K562 (cell line): ENCODE data around the gene OR11A1. TPM values are rescaled to one million over a fixed set of nuclear protein-coding genes. Genes with fewer than 3 reads are reported as not detected.

Experiments
- ATAC-seq: fragments of 200-7000 bp; cut with Tn5 transposase; 3 replicates; pipeline ENCODE4 v1.9.1; 2020; ENCODE audit warnings: moderate library complexity
- BruUV-seq: library from RNA; stranded (reverse); fragments of 400-500 nt; replicated peaks from 2 replicates; lab custom pipeline; 2021; lab: Mats Ljungman, UMichigan
- CTCF ChIA-PET: fragments of 300-600 bp; formaldehyde crosslinking; extraction: SDS; loops from one replicate; lab custom pipeline; 2021; ENCODE audit warnings: low intra/inter-chr PET ratio; lab: Yijun Ruan, JAX
- POLR2A ChIA-PET: fragments of 300-600, 350-650 bp; sonication (Branson Sonifier 250); formaldehyde crosslinking; extraction: SDS; loops from one replicate; lab custom pipeline; 2021; ENCODE audit warnings: antibody characterized with exemption, inconsistent platforms; lab: Yijun Ruan, JAX
- DNase-seq, 4 experiments: peaks; one replicate each; pipeline versions ENCODE4 v3.0.0 to v3.0.0-alpha.2; 2011 to 2018; ENCODE audit warnings: low spot score in 3 of 4, mixed read lengths in 3 of 4; ENCODE audit errors: extremely low read depth in 1 of 4
- FAIRE-seq: peaks from 2 replicates; lab custom pipeline; 2011; peaks lifted over from hg19 to GRCh38; lab: Jason Lieb, UNC
- H2AFZ ChIP-seq: 2 replicates; pipeline ENCODE4 v1.6.0; 2011; ENCODE audit warnings: low read depth, low read length, control low read depth, inconsistent platforms
- H3K27ac ChIP-seq: fragments of 200-600 bp; 3 replicates; pipeline ENCODE4 v1.8.0; 2011; ENCODE audit warnings: low read depth, mild to moderate bottlenecking, control low read depth, inconsistent platforms, low read length, moderate library complexity, mixed read lengths; ENCODE audit errors: extremely low read depth
- H3K27me3 ChIP-seq, 2 experiments: fragments of 300-600 bp in 1 of 2; 2 replicates in 1 of 2; 3 replicates in 1 of 2; pipeline versions ENCODE4 v1.6.0 to v1.8.0; 2011; ENCODE audit warnings: inconsistent platforms in 2 of 2, low read length in 2 of 2, mild to moderate bottlenecking in 1 of 2, mixed read lengths in 1 of 2, moderate library complexity in 1 of 2; ENCODE audit not compliant: control insufficient read depth in 2 of 2, insufficient read depth in 2 of 2
- H3K36me3 ChIP-seq: fragments of 300-600 bp; 3 replicates; pipeline ENCODE4 v1.8.0; 2011; ENCODE audit warnings: mild to moderate bottlenecking, low read length, inconsistent platforms; ENCODE audit not compliant: control insufficient read depth, insufficient read depth
- H3K4me1 ChIP-seq, 2 experiments: fragments of 200-600 bp in 1 of 2; replicated peaks in 1 of 2; 2 replicates in 1 of 2; 3 replicates in 1 of 2; pipeline versions ENCODE4 v1.5.1 to v1.8.0; 2011; ENCODE audit warnings: inconsistent platforms in 2 of 2, low read length in 2 of 2, mild to moderate bottlenecking in 1 of 2, mixed read lengths in 1 of 2, moderate library complexity in 1 of 2; ENCODE audit not compliant: control insufficient read depth in 2 of 2, insufficient read depth in 2 of 2
- H3K4me2 ChIP-seq: 2 replicates; pipeline ENCODE4 v1.6.1; 2011; ENCODE audit warnings: low read length, control low read depth, inconsistent platforms, mixed read lengths; ENCODE audit not compliant: insufficient read depth
- H3K4me3 ChIP-seq: fragments of 200-600 bp; sonication (generic), shearing (Covaris generic); 2 replicates; pipeline ENCODE4 v1.5.1; 2016; ENCODE audit warnings: control low read depth, inconsistent platforms
- H3K79me2 ChIP-seq: fragments of 200-600 bp; 3 replicates; pipeline ENCODE4 v1.8.0; 2011; ENCODE audit warnings: low read length, inconsistent platforms; ENCODE audit not compliant: control insufficient read depth, insufficient read depth
- H3K9ac ChIP-seq, 2 experiments: 2 replicates each; pipeline versions ENCODE4 v1.6.0 to v1.6.1; 2011; ENCODE audit warnings: low read depth in 2 of 2, low read length in 2 of 2, control low read depth in 1 of 2, inconsistent platforms in 1 of 2, mild to moderate bottlenecking in 1 of 2, mixed read lengths in 1 of 2; ENCODE audit not compliant: insufficient read depth in 1 of 2
- H3K9me1 ChIP-seq: one replicate; pipeline ENCODE4 v1.6.0; 2011; ENCODE audit warnings: inconsistent platforms, mild to moderate bottlenecking, low read length, moderate library complexity; ENCODE audit not compliant: control insufficient read depth, insufficient read depth
- H3K9me3 ChIP-seq: replicated peaks from 2 replicates; pipeline ENCODE4 v1.5.1; 2011; ENCODE audit warnings: low read depth, low read length, inconsistent platforms; ENCODE audit not compliant: control insufficient read depth, insufficient read depth
- H4K20me1 ChIP-seq: replicated peaks from 2 replicates; pipeline ENCODE4 v1.6.1; 2011; ENCODE audit warnings: low read length, inconsistent platforms, mixed read lengths; ENCODE audit not compliant: control insufficient read depth, insufficient read depth
- CEBPB ChIP-seq: fragments of 450-650 bp; IDR thresholded peaks from 2 replicates; pipeline ENCODE4 v1.6.1; 2016; ENCODE audit warnings: missing genetic modification characterization, missing compliant biosample characterization
- CEBPG ChIP-seq, 3 experiments: fragments of 200-800 bp in 1 of 3; sonication (Bioruptor generic) in 1 of 3; sonication (generic) in 1 of 3; formaldehyde crosslinking in 1 of 3; IDR thresholded peaks in 2 of 3; conservative IDR thresholded peaks in 1 of 3; 2 replicates each; pipeline versions ENCODE4 v1.6.1 to v1.8.0; 2016 to 2022; ENCODE audit warnings: missing compliant biosample characterization in 2 of 3, missing genetic modification characterization in 2 of 3, mild to moderate bottlenecking in 1 of 3, missing genetic modification reagents in 1 of 3
- MTF1 ChIP-seq: fragments of 250-450 bp; sonication (Bioruptor Pico); IDR thresholded peaks from 2 replicates; pipeline ENCODE4 v1.9.0; 2021; ENCODE audit warnings: moderate library complexity, mild to moderate bottlenecking, inconsistent platforms, borderline replicate concordance
- WGBS: fragments of 100-300 bp; shearing (Covaris generic); methylation state at CpG from one replicate; pipeline ENCODE4 v1.1.6; 2016; ENCODE audit warnings: low coverage, mixed read lengths; ENCODE audit not compliant: insufficient coverage; ENCODE audit errors: missing lambda C conversion rate; 5-methylcytosine and 5-hydroxymethylcytosine counted together
- in situ Hi-C: fragments of 300-500 bp; cut with MboI; formaldehyde crosslinking; loops from 4 replicates; pipeline ENCODE4 v1.15.0; 2018; ENCODE audit warnings: inconsistent platforms, mixed read lengths
- intact Hi-C: fragments of 100-400 bp; cut with micrococcal nuclease; formaldehyde crosslinking; loops from 2 replicates; pipeline ENCODE4 v1.14.2; 2022
- polyA plus RNA-seq, 8 experiments: library from polyadenylated mRNA; depleted of rRNA in 4 of 8; stranded (reverse) in 5 of 8; unstranded in 3 of 8; fragments of >200 nt; fragmentation: Nextera tagmentation in 2 of 8; fragmentation: Illumina TruSeq in 1 of 8; extraction: Ambion mirVana in 2 of 8; extraction: Trizol in 1 of 8; gene quantifications; 2 replicates each; pipeline versions ENCODE4 v1.2.1 to v1.2.3, GENCODE V29; 2011 to 2014; ENCODE audit warnings: inconsistent platforms in 1 of 8, missing spikeins in 1 of 8
- total RNA-seq, 7 experiments: library from RNA; depleted of rRNA in 6 of 7; stranded (reverse); fragments of >200 nt in 6 of 7; fragmentation: Illumina TruSeq in 2 of 7; extraction: Trizol in 2 of 7; gene quantifications; 2 replicates each; pipeline versions ENCODE4 v1.2.1 to v1.2.3, GENCODE V29; 2011 to 2021; ENCODE audit warnings: low replicate concordance in 1 of 7
- TF ChIP-seq, protein P1 (sequence below): IDR thresholded peaks from 3 replicates; pipeline ENCODE4 v1.6.1; 2011; ENCODE audit warnings: borderline replicate concordance, mild to moderate bottlenecking, moderate library complexity; ENCODE audit not compliant: insufficient read length; ENCODE audit errors: extremely low read depth
- TF ChIP-seq, protein P2 (sequence below): sonication (generic); formaldehyde crosslinking; IDR thresholded peaks from 2 replicates; pipeline ENCODE4 v1.8.0; 2022; ENCODE audit warnings: mild to moderate bottlenecking, missing genetic modification reagents
- TF ChIP-seq, protein P3 (sequence below): fragments of 450-650 bp; IDR thresholded peaks from 2 replicates; pipeline ENCODE4 v1.6.1; 2016; ENCODE audit warnings: missing biosample characterization, missing genetic modification characterization

The OR11A1 gene
- total and polyA plus RNA-seq, 9 of the 15 experiments (the other 6 are each of a cell fraction or from before 2014, with no cell fraction given) = not detected

DNA sequence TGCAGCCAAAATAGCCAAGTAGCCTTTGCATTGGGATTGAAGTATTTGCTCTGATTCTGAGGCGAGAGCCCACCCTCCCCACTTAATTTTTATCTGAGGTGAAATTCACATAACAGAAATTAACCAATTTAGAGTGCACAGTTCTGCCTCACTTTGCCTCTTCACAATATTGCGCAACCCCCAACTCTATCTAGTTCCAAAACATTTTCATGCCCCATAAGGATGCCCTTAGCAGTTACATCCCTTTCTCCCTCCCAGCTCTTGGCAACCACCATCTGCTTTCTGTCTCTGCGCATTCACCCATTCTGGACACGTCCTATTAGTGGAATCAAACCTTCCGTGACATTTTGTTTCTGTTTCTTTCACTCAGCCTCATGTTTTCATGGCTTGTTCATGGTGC lies 21.9 kb upstream of the OR11A1 start:
- Histone ChIP-seq H3K79me2 (no peaks in the 10 kb centered on the region), H3K4me1 (no peaks in the 10 kb centered on the region; a peak in 3 of 5 replicates), H3K27ac (no peak overlapping the region), H3K4me2 (no peak overlapping the region), H2AFZ (no peak overlapping the region), H3K36me3 (no peaks in the 10 kb centered on the region), H3K27me3 (peaks cover 0 to 20% of the 10 kb centered on the region in 2 experiments; a peak in 2 of 5 replicates), H3K9ac (no peak overlapping the region), H3K9me1 (no peaks in the 10 kb centered on the region), H4K20me1 (no peaks in the 10 kb centered on the region), H3K9me3 (no peaks in the 10 kb centered on the region), H3K4me3 (no peak overlapping the region)
- FAIRE-seq (no peak), DNase-seq (no peak), ATAC-seq (no peak)
- ChIA-PET POLR2A (interaction anchor here (1.3 kb wide), 1 partner anchor 11 kb away, joined by 3 read pairs; no protein-coding TSS in a partner anchor), CTCF (no interaction called here)
- 22% methylated on average over 5 of the region's 5 CpGs for WGBS
- in situ Hi-C loops (no loop called here), intact Hi-C loops (no loop called here)
- TF ChIP-seq CEBPB (tag) = peak; percentile 96
- TF ChIP-seq, protein P1, sequence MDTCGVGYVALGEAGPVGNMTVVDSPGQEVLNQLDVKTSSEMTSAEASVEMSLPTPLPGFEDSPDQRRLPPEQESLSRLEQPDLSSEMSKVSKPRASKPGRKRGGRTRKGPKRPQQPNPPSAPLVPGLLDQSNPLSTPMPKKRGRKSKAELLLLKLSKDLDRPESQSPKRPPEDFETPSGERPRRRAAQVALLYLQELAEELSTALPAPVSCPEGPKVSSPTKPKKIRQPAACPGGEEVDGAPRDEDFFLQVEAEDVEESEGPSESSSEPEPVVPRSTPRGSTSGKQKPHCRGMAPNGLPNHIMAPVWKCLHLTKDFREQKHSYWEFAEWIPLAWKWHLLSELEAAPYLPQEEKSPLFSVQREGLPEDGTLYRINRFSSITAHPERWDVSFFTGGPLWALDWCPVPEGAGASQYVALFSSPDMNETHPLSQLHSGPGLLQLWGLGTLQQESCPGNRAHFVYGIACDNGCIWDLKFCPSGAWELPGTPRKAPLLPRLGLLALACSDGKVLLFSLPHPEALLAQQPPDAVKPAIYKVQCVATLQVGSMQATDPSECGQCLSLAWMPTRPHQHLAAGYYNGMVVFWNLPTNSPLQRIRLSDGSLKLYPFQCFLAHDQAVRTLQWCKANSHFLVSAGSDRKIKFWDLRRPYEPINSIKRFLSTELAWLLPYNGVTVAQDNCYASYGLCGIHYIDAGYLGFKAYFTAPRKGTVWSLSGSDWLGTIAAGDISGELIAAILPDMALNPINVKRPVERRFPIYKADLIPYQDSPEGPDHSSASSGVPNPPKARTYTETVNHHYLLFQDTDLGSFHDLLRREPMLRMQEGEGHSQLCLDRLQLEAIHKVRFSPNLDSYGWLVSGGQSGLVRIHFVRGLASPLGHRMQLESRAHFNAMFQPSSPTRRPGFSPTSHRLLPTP = no peak
- no peak for TF ChIP-seq MTF1
- TF ChIP-seq CEBPG (CRISPR knock-in tag; IDR thresholded peaks at IDR 0.05) = peak; percentile 73
- TF ChIP-seq CEBPG (tag; conservative IDR thresholded peaks at IDR 0.05 in 1 of 2, IDR thresholded peaks at IDR 0.05 in 1 of 2) = peak; percentile 76 to 100
- TF ChIP-seq, protein P2, sequence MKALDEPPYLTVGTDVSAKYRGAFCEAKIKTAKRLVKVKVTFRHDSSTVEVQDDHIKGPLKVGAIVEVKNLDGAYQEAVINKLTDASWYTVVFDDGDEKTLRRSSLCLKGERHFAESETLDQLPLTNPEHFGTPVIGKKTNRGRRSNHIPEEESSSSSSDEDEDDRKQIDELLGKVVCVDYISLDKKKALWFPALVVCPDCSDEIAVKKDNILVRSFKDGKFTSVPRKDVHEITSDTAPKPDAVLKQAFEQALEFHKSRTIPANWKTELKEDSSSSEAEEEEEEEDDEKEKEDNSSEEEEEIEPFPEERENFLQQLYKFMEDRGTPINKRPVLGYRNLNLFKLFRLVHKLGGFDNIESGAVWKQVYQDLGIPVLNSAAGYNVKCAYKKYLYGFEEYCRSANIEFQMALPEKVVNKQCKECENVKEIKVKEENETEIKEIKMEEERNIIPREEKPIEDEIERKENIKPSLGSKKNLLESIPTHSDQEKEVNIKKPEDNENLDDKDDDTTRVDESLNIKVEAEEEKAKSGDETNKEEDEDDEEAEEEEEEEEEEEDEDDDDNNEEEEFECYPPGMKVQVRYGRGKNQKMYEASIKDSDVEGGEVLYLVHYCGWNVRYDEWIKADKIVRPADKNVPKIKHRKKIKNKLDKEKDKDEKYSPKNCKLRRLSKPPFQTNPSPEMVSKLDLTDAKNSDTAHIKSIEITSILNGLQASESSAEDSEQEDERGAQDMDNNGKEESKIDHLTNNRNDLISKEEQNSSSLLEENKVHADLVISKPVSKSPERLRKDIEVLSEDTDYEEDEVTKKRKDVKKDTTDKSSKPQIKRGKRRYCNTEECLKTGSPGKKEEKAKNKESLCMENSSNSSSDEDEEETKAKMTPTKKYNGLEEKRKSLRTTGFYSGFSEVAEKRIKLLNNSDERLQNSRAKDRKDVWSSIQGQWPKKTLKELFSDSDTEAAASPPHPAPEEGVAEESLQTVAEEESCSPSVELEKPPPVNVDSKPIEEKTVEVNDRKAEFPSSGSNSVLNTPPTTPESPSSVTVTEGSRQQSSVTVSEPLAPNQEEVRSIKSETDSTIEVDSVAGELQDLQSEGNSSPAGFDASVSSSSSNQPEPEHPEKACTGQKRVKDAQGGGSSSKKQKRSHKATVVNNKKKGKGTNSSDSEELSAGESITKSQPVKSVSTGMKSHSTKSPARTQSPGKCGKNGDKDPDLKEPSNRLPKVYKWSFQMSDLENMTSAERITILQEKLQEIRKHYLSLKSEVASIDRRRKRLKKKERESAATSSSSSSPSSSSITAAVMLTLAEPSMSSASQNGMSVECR = no peak
- TF ChIP-seq, protein P3, sequence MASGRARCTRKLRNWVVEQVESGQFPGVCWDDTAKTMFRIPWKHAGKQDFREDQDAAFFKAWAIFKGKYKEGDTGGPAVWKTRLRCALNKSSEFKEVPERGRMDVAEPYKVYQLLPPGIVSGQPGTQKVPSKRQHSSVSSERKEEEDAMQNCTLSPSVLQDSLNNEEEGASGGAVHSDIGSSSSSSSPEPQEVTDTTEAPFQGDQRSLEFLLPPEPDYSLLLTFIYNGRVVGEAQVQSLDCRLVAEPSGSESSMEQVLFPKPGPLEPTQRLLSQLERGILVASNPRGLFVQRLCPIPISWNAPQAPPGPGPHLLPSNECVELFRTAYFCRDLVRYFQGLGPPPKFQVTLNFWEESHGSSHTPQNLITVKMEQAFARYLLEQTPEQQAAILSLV (tag) = peak; percentile 76
- BruUV-seq = no TSS peak
